ENCODE measurements around the gene CD4.

Gene CD4

GRCh38 chr12:6765048-6765633 lies 24.2 kb upstream of the CD4 start:
- peak overlapping the region; percentile 72 for H3K4me3 ChIP-seq (ENCODE audit: low read depth, low read length)

- peak within 1 kb of the TSS; percentile 72 for H3K4me3 ChIP-seq (ENCODE audit: low read depth, low read length)
These were observed 23.4 kb upstream of the CD4 start, which contains the start of gene PTMS for GRCh38 chr12:6765634-6766581. Gene PTMS, plus strand, starts transcription at chr12:6766363. Its CDS starts 343 bp downstream, at chr12:6766706.

GRCh38 chr12:6766651-6767349 lies 22.5 kb upstream of the CD4 start:
- peak overlapping the region; percentile 72 for H3K4me3 ChIP-seq (ENCODE audit: low read depth, low read length)

- H3K4me3 ChIP-seq (ENCODE audit: low read depth, low read length), result peak overlapping the region; percentile 72
These were observed 21.7 kb upstream of the CD4 start for GRCh38 chr12:6767353-6768319.

GRCh38 chr12:6768437-6768914 lies 20.9 kb upstream of the CD4 start:
- peak overlapping the region; percentile 4 for H3K4me3 ChIP-seq (ENCODE audit: low read depth, low read length)

- no peak overlapping the region for H3K4me3 ChIP-seq (ENCODE audit: low read depth, low read length)
These were observed 20.3 kb upstream of the CD4 start for GRCh38 chr12:6768990-6769389.

- no peak overlapping the region for H3K4me3 ChIP-seq (ENCODE audit: low read depth, low read length)
These were observed 19.7 kb upstream of the CD4 start for GRCh38 chr12:6769666-6770065.

GRCh38 chr12:6770094-6770493 lies 19.2 kb upstream of the CD4 start:
- no peak overlapping the region for H3K4me3 ChIP-seq (ENCODE audit: low read depth, low read length)

- H3K4me3 ChIP-seq (ENCODE audit: low read depth, low read length), result no peak overlapping the region
These were observed 18.7 kb upstream of the CD4 start for GRCh38 chr12:6770600-6770999.

- no peak overlapping the region for H3K4me3 ChIP-seq (ENCODE audit: low read depth, low read length)
These were observed 18.2 kb upstream of the CD4 start for GRCh38 chr12:6771091-6771495.

GRCh38 chr12:6771509-6772330 lies 17.6 kb upstream of the CD4 start:
- no peak overlapping the region for H3K4me3 ChIP-seq (ENCODE audit: low read depth, low read length)

GRCh38 chr12:6772331-6772695 lies 17.0 kb upstream of the CD4 start, which contains the start of gene LAG3:
Gene LAG3, plus strand, starts transcription at chr12:6772520. Its CDS starts 333 bp downstream, at chr12:6772853.
- H3K4me3 ChIP-seq (ENCODE audit: low read depth, low read length), result no peak within 1 kb of the TSS

- no peak overlapping the region for H3K4me3 ChIP-seq (ENCODE audit: low read depth, low read length)
These were observed 16.4 kb upstream of the CD4 start for GRCh38 chr12:6772726-6773589.

- H3K4me3 ChIP-seq (ENCODE audit: low read depth, low read length), result peak overlapping the region; percentile 40
These were observed 15.6 kb upstream of the CD4 start for GRCh38 chr12:6773590-6774351.

GRCh38 chr12:6774499-6775062 lies 14.7 kb upstream of the CD4 start:
- no peak overlapping the region for H3K4me3 ChIP-seq (ENCODE audit: low read depth, low read length)

- H3K4me3 ChIP-seq (ENCODE audit: low read depth, low read length), result no peak overlapping the region
These were observed 13.8 kb upstream of the CD4 start for GRCh38 chr12:6775185-6776174.
